Keratinocyte (primary cell): Measurements from ENCODE around the gene SMIM15. TPM values are rescaled to one million over a fixed set of nuclear protein-coding genes. Genes with fewer than 3 reads are reported as not detected.

Source experiments
- DNase-seq: peaks from one replicate; pipeline ENCODE4 v3.0.0-alpha.2; 2011; ENCODE audit warnings: low read depth, missing footprints, low spot score
- FAIRE-seq: peaks from 2 replicates; lab custom pipeline; 2011; peaks lifted over from hg19 to GRCh38; lab: Jason Lieb, UNC
- H2AFZ ChIP-seq: 2 replicates; pipeline ENCODE4 v1.6.0; 2012; ENCODE audit warnings: low read length, control low read depth, inconsistent platforms; ENCODE audit not compliant: control insufficient read depth
- H3K27ac ChIP-seq: 2 replicates; pipeline ENCODE4 v1.5.1; 2011; ENCODE audit warnings: low read length; ENCODE audit not compliant: control insufficient read depth, insufficient read depth
- H3K27me3 ChIP-seq: 3 replicates; pipeline ENCODE4 v1.6.0; 2011; ENCODE audit warnings: low read length; ENCODE audit not compliant: control insufficient read depth, insufficient read depth; ENCODE audit errors: extremely low read depth
- H3K36me3 ChIP-seq, 2 experiments: 2 replicates in 1 of 2; 3 replicates in 1 of 2; pipeline ENCODE4 v1.5.1; 2011; ENCODE audit warnings: low read length in 2 of 2, mild to moderate bottlenecking in 1 of 2; ENCODE audit not compliant: control insufficient read depth in 2 of 2, insufficient read depth in 2 of 2; ENCODE audit errors: extremely low read depth in 1 of 2
- H3K4me1 ChIP-seq: 3 replicates; pipeline ENCODE4 v1.5.1; 2011; ENCODE audit warnings: low read length; ENCODE audit not compliant: control insufficient read depth, insufficient read depth; ENCODE audit errors: extremely low read depth
- H3K4me2 ChIP-seq: 3 replicates; pipeline ENCODE4 v1.6.0; 2011; ENCODE audit warnings: low read depth, low read length; ENCODE audit not compliant: control insufficient read depth, insufficient read depth; ENCODE audit errors: extremely low read depth
- H3K4me3 ChIP-seq, 3 experiments: fragments of 200-600 bp in 1 of 3; sonication (generic) in 1 of 3; 2 replicates in 2 of 3; 3 replicates in 1 of 3; pipeline ENCODE4 v1.5.1; 2011 to 2016; ENCODE audit warnings: low read length in 3 of 3, mild to moderate bottlenecking in 3 of 3, control low read depth in 2 of 3, inconsistent platforms in 1 of 3, low read depth in 1 of 3, mixed read lengths in 1 of 3, mixed run types in 1 of 3, moderate library complexity in 1 of 3; ENCODE audit not compliant: control insufficient read depth in 2 of 3, insufficient read depth in 2 of 3; ENCODE audit errors: extremely low read depth in 1 of 3
- H3K79me2 ChIP-seq: 2 replicates; pipeline ENCODE4 v1.6.0; 2012; ENCODE audit warnings: low read length; ENCODE audit not compliant: control insufficient read depth, insufficient read depth
- H3K9ac ChIP-seq: 3 replicates; pipeline ENCODE4 v1.6.0; 2011; ENCODE audit warnings: low read length; ENCODE audit not compliant: control insufficient read depth, insufficient read depth; ENCODE audit errors: extremely low read depth
- H3K9me1 ChIP-seq: 3 replicates; pipeline ENCODE4 v1.6.0; 2011; ENCODE audit warnings: low read length; ENCODE audit not compliant: control insufficient read depth, insufficient read depth; ENCODE audit errors: extremely low read depth
- H3K9me3 ChIP-seq: 2 replicates; pipeline ENCODE4 v1.5.1; 2012; ENCODE audit warnings: low read depth, low read length; ENCODE audit not compliant: control insufficient read depth
- H4K20me1 ChIP-seq: 3 replicates; pipeline ENCODE4 v1.6.0; 2011; ENCODE audit warnings: low read length; ENCODE audit not compliant: control insufficient read depth, insufficient read depth; ENCODE audit errors: extremely low read depth
- CTCF ChIP-seq, 3 experiments: IDR thresholded peaks in 1 of 3; conservative IDR thresholded peaks in 1 of 3; optimal IDR thresholded peaks in 1 of 3; 2 replicates in 2 of 3; 3 replicates in 1 of 3; pipeline versions ENCODE3 to v1.5.1; 2011; ENCODE audit warnings: low read length in 3 of 3, mild to moderate bottlenecking in 3 of 3, moderate library complexity in 2 of 3, control low read depth in 1 of 3, inconsistent platforms in 1 of 3; ENCODE audit not compliant: insufficient read depth in 2 of 3; ENCODE audit errors: extremely low read depth in 1 of 3
- EZH2 ChIP-seq: IDR thresholded peaks from one replicate; pipeline ENCODE4 v1.6.1; 2012; ENCODE audit warnings: inconsistent platforms, mild to moderate bottlenecking, low read length, moderate library complexity
- dilution Hi-C: fragments of 300-500 bp; cut with MboI; formaldehyde crosslinking; loops from one replicate; pipeline ENCODE4 v1.7.0; 2020; ENCODE audit warnings: low sequenced_read_pairs; ENCODE audit not compliant: extremely low pct_ligation_motif_present
- polyA plus RNA-seq, 5 experiments: library from polyadenylated mRNA; depleted of rRNA in 3 of 5; stranded (reverse) in 3 of 5; stranded (forward) in 1 of 5; unstranded in 1 of 5; fragments of >200 nt; gene quantifications; 1 replicate in 1 of 5; 2 replicates in 3 of 5; 3 replicates in 1 of 5; pipeline versions ENCODE4 v1.2.1 to v1.2.3, GENCODE V29; 2011 to 2012; ENCODE audit warnings: missing spikeins in 2 of 5, low read depth in 1 of 5, low replicate concordance in 1 of 5

SMIM15 gene
- polyA plus RNA-seq, 1 donor (not counting 4 experiments of a cell fraction or from before 2014, with no cell fraction given) = 60.1 TPM

GRCh38 chr5:61114441-61114840 is 47.8 kb downstream of the SMIM15 start:
- Histone ChIP-seq H3K27me3 (no peaks in the 10 kb centered on the region), H3K9me3 (no peaks in the 10 kb centered on the region), H3K4me3 (no peak overlapping the region), H3K36me3 (no peaks in the 10 kb centered on the region), H3K9me1 (no peaks in the 10 kb centered on the region), H3K27ac (no peak overlapping the region), H3K4me2 (no peak overlapping the region), H3K4me1 (no peaks in the 10 kb centered on the region), H3K9ac (no peak overlapping the region), H2AFZ (no peak overlapping the region), H4K20me1 (no peaks in the 10 kb centered on the region), H3K79me2 (no peaks in the 10 kb centered on the region)
- no peak for TF ChIP-seq CTCF (optimal IDR thresholded peaks at IDR 0.05 in 1 of 3, IDR thresholded peaks at IDR 0.05 in 1 of 3, conservative IDR thresholded peaks at IDR 0.05 in 1 of 3; ENCODE audit: extremely low read depth in 1 of 3, insufficient read depth in 2 of 3, low read length in 3 of 3)
- no peak for TF ChIP-seq EZH2
- FAIRE-seq (no peak), DNase-seq (no peak)
- dilution Hi-C loops = no loop called here

Other genes with a start within 250 kb of the SMIM15 start
- 12.8 to 16.6 TPM (median 13.3 TPM) in 3 replicates for gene ERCC8, start 217.4 kb downstream of the SMIM15 start, polyA plus RNA-seq
- gene NDUFAF2, start 217.3 kb downstream of the SMIM15 start, polyA plus RNA-seq = 44.3 to 62.3 TPM (median 47.3 TPM) in 3 replicates
- 8.6 to 10.8 TPM (median 9.9 TPM) in 3 replicates for gene ZSWIM6, start 169.8 kb upstream of the SMIM15 start, polyA plus RNA-seq